PC-3 (cell line): ENCODE data around the gene ENOSF1. TPM values are rescaled to one million over a fixed set of nuclear protein-coding genes. Genes with fewer than 3 reads are reported as not detected.

Experiments
- ATAC-seq: fragments of 200-7000 bp; cut with Tn5 transposase; 2 replicates; pipeline ENCODE4 v1.9.1; 2020; ENCODE audit warnings: mild to moderate bottlenecking, moderate library complexity
- BruUV-seq: library from RNA; stranded (reverse); fragments of 400-500 nt; replicated peaks from 2 replicates; lab custom pipeline; 2021; lab: Mats Ljungman, UMichigan
- CTCF ChIA-PET: fragments of 300-600 bp; sonication (Branson Sonifier 250); formaldehyde crosslinking; loops from one replicate; lab custom pipeline; 2022; ENCODE audit warnings: antibody characterized with exemption; lab: Charles Lee
- POLR2A ChIA-PET: fragments of 300-600 bp; sonication (Branson Sonifier 250); formaldehyde crosslinking; loops from one replicate; lab custom pipeline; 2022; ENCODE audit warnings: antibody characterized with exemption; ENCODE audit not compliant: unreplicated experiment; lab: Charles Lee
- DNase-seq: peaks from one replicate; pipeline ENCODE4 v3.0.0-alpha.2; 2015
- H2AFZ ChIP-seq: fragments of 300-600 bp; sonication (generic); 2 replicates; pipeline ENCODE4 v1.6.0; 2016; ENCODE audit warnings: antibody characterized with exemption, low read length
- H3F3A ChIP-seq: fragments of 300-600 bp; sonication (generic); one replicate; pipeline ENCODE4 v1.6.0; 2017; ENCODE audit warnings: antibody characterized with exemption, low read length, control low read depth, mild to moderate bottlenecking; ENCODE audit not compliant: unreplicated experiment
- H3K27ac ChIP-seq: fragments of 300-600 bp; sonication (generic); 2 replicates; pipeline ENCODE4 v1.5.1; 2016; ENCODE audit warnings: mild to moderate bottlenecking, low read length
- H3K27me3 ChIP-seq: fragments of 300-600 bp; sonication (generic); 2 replicates; pipeline ENCODE4 v1.6.1; 2016; ENCODE audit warnings: low read length, mixed read lengths
- H3K36me3 ChIP-seq: fragments of 300-600 bp; sonication (generic); 2 replicates; pipeline ENCODE4 v1.6.1; 2016; ENCODE audit warnings: low read depth, mixed run types, low read length, mixed read lengths
- H3K4me1 ChIP-seq: fragments of 300-600 bp; sonication (generic); 2 replicates; pipeline ENCODE4 v1.5.1; 2016; ENCODE audit warnings: low read length; ENCODE audit not compliant: insufficient read depth
- H3K4me2 ChIP-seq: fragments of 300-600 bp; sonication (generic); 2 replicates; pipeline ENCODE4 v1.6.0; 2016; ENCODE audit warnings: low read length
- H3K4me3 ChIP-seq: fragments of 300-600 bp; sonication (generic); 2 replicates; pipeline ENCODE4 v1.5.1; 2016; ENCODE audit warnings: mild to moderate bottlenecking, low read length, mixed read lengths
- H3K79me2 ChIP-seq: fragments of 300-600 bp; sonication (generic); 2 replicates; pipeline ENCODE4 v1.6.1; 2017; ENCODE audit warnings: low read length, mixed read lengths
- H3K9ac ChIP-seq: fragments of 300-600 bp; sonication (generic); 2 replicates; pipeline ENCODE4 v1.6.0; 2016; ENCODE audit warnings: mild to moderate bottlenecking, low read length
- H3K9me2 ChIP-seq: fragments of 300-600 bp; sonication (generic); replicated peaks from 2 replicates; pipeline ENCODE4 v1.6.1; 2016; ENCODE audit warnings: mixed run types, low read length, mixed read lengths
- H3K9me3 ChIP-seq: fragments of 300-600 bp; sonication (generic); 2 replicates; pipeline ENCODE4 v1.6.1; 2016; ENCODE audit warnings: low read length, mixed read lengths
- H4K20me1 ChIP-seq: fragments of 300-600 bp; sonication (generic); 2 replicates; pipeline ENCODE4 v1.6.1; 2016; ENCODE audit warnings: low read length, mixed read lengths
- EZH2 ChIP-seq: fragments of 300-600 bp; sonication (generic); IDR thresholded peaks from one replicate; pipeline ENCODE4 v1.6.1; 2017; ENCODE audit warnings: antibody characterized with exemption, mild to moderate bottlenecking, low read length; ENCODE audit not compliant: unreplicated experiment
- EZH2phosphoT487 ChIP-seq: fragments of 300-600 bp; sonication (generic); IDR thresholded peaks from 2 replicates; pipeline ENCODE4 v1.6.1; 2018; ENCODE audit warnings: mild to moderate bottlenecking, antibody characterized with exemption, low read length, borderline replicate concordance
- intact Hi-C: fragments of 100-400 bp; cut with micrococcal nuclease; formaldehyde crosslinking; loops from 2 replicates; pipeline ENCODE4 v1.9.0; 2023
- total RNA-seq: library from RNA; depleted of rRNA; stranded (reverse); fragments of >200 nt; gene quantifications from 2 replicates; pipeline ENCODE4 v1.2.3, GENCODE V29; 2014
- TF ChIP-seq, protein P1 (sequence below): fragments of 300-600 bp; sonication (generic); conservative IDR thresholded peaks from 2 replicates; pipeline ENCODE4 v1.5.1; 2017; ENCODE audit warnings: antibody characterized with exemption, low read depth, mild to moderate bottlenecking, low read length

The ENOSF1 gene
- total RNA-seq, 1 experiment from 2014 or later, result 44.2 TPM

- no peak overlapping the region for H2AFZ ChIP-seq
- no peaks in the 10 kb centered on the region for H3K9me2 ChIP-seq
- peaks cover 68% of the 10 kb centered on the region for H3K36me3 ChIP-seq
- TF ChIP-seq, protein P1, sequence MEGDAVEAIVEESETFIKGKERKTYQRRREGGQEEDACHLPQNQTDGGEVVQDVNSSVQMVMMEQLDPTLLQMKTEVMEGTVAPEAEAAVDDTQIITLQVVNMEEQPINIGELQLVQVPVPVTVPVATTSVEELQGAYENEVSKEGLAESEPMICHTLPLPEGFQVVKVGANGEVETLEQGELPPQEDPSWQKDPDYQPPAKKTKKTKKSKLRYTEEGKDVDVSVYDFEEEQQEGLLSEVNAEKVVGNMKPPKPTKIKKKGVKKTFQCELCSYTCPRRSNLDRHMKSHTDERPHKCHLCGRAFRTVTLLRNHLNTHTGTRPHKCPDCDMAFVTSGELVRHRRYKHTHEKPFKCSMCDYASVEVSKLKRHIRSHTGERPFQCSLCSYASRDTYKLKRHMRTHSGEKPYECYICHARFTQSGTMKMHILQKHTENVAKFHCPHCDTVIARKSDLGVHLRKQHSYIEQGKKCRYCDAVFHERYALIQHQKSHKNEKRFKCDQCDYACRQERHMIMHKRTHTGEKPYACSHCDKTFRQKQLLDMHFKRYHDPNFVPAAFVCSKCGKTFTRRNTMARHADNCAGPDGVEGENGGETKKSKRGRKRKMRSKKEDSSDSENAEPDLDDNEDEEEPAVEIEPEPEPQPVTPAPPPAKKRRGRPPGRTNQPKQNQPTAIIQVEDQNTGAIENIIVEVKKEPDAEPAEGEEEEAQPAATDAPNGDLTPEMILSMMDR, result no peak
- no peak for TF ChIP-seq EZH2
- TF ChIP-seq EZH2phosphoT487, result no peak
- intact Hi-C loops, result no loop called here
- H3K27ac ChIP-seq, result no peak overlapping the region
- no peak for ATAC-seq
- H3K27me3 ChIP-seq, result no peaks in the 10 kb centered on the region
- DNase-seq, result no peak
- H4K20me1 ChIP-seq, result 0 out of 2 replicates have a peak, but pooled peaks cover 6% of the 10 kb centered on the region
- ChIA-PET POLR2A (no interaction called here), CTCF (no interaction called here)
- H3K4me2 ChIP-seq, result no peak overlapping the region
- H3K4me1 ChIP-seq, result peaks cover 17% of the 10 kb centered on the region
- no peak overlapping the region for H3K4me3 ChIP-seq
- BruUV-seq, result no TSS peak
- H3K9me3 ChIP-seq, result no peaks in the 10 kb centered on the region
- no peak overlapping the region for H3K9ac ChIP-seq
- peaks cover 17% of the 10 kb centered on the region for H3F3A ChIP-seq
- H3K79me2 ChIP-seq, result no peaks in the 10 kb centered on the region
Measured at GRCh38 chr18:673769-674168, 38.7 kb downstream of the ENOSF1 start.

DNA sequence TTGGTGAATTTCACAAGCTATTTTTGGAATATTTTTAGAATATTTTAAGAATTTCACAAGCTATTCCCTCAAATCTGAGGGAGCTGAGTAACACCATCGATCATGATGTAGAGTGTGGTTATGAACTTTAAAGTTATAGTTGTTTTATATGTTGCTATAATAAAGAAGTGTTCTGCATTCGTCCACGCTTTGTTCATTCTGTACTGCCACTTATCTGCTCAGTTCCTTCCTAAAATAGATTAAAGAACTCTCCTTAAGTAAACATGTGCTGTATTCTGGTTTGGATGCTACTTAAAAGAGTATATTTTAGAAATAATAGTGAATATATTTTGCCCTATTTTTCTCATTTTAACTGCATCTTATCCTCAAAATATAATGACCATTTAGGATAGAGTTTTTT lies 39.1 kb downstream of the ENOSF1 start:
- DNase-seq, result no peak
- no peak for ATAC-seq
- Histone ChIP-seq H3K4me1 (peaks cover 15% of the 10 kb centered on the region), H3K36me3 (peaks cover 71% of the 10 kb centered on the region), H3K4me3 (no peak overlapping the region), H3K27me3 (no peaks in the 10 kb centered on the region), H3K9me3 (no peaks in the 10 kb centered on the region), H2AFZ (no peak overlapping the region), H3K27ac (no peak overlapping the region), H3K9me2 (no peaks in the 10 kb centered on the region), H4K20me1 (0 out of 2 replicates have a peak, but pooled peaks cover 9% of the 10 kb centered on the region), H3K9ac (no peak overlapping the region), H3K79me2 (peaks cover 2% of the 10 kb centered on the region; the same call in 1 of the 2 replicates), H3K4me2 (no peak overlapping the region), H3F3A (peaks cover 17% of the 10 kb centered on the region)
- no peak for TF ChIP-seq EZH2
- no peak for TF ChIP-seq EZH2phosphoT487
- TF ChIP-seq, protein P1, result no peak
- ChIA-PET CTCF (no interaction called here), POLR2A (no interaction called here)
- no TSS peak for BruUV-seq
- intact Hi-C loops, result no loop called here

- Histone ChIP-seq H3K9me3 (no peaks in the 10 kb centered on the region), H3K4me1 (no peaks in the 10 kb centered on the region), H3K27ac (no peak overlapping the region), H3K9ac (no peak overlapping the region), H3K79me2 (peaks cover 13% of the 10 kb centered on the region), H2AFZ (no peak overlapping the region), H3K36me3 (peaks cover 72% of the 10 kb centered on the region), H3K9me2 (no peaks in the 10 kb centered on the region), H3K4me2 (no peak overlapping the region), H4K20me1 (0 out of 2 replicates have a peak, but pooled peaks cover 20% of the 10 kb centered on the region), H3F3A (peaks cover 12% of the 10 kb centered on the region), H3K4me3 (no peak overlapping the region), H3K27me3 (no peaks in the 10 kb centered on the region)
- ATAC-seq, result no peak
- CTCF ChIA-PET, result no interaction called here
- intact Hi-C loops, result no loop called here
- DNase-seq, result no peak
- TF ChIP-seq EZH2, result no peak
- no peak for TF ChIP-seq EZH2phosphoT487
- TF ChIP-seq, protein P1, result no peak
- POLR2A ChIA-PET, result no interaction called here
- BruUV-seq, result no TSS peak
Measured at GRCh38 chr18:671405-671804, 41.0 kb downstream of the ENOSF1 start.
